ENCODE results near the gene ARRDC1. TPM values are rescaled to one million over a fixed set of nuclear protein-coding genes. Genes with fewer than 3 reads are reported as not detected.

ARRDC1 gene
- total and polyA plus RNA-seq, 2 donors from 2014 or later, result 42.3 to 88.9 TPM

DNA sequence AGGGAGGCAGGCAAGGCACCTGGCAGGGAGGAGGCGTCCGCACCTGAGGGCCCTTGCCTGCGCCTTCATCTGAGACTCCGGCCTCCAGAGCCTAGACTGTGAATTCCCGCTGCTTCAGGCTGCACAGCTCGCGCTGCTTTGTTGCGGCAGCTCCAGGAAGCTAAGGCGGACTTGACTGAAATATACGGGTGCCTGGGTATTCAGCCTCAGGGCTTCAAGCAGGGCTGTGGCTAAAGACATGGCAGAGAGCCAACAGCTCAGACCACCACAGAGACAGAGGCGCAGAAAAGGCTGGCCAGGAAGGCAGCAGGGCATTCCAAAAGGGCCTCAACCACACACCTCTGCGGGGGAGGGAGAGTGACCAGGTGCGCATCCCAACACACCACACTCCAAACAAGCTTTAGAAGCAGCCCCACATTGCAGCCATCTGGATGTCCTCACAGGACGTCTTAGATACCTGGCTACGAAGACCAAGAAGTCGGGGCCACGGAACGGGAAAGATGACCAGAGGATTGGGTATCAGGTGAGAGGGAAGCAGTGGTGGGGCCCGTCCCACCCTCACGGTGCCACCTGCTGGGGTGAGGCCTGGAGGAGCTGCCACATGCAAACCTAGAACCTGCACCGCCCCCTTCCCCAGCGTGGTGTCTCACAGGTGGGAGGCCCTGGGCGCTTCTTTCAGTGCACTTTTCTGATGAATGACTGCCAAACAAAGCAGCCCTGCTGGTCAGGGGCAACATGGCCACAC lies 25.1 kb upstream of the ARRDC1 start:
- H3K9ac ChIP-seq (ENCODE audit: low read length in 3 of 3), result peak overlapping the region in 1 of 3 donors; percentile 40
- H3K4me1 ChIP-seq (ENCODE audit: control insufficient read depth in 2 of 3, insufficient read depth in 2 of 3, low read depth in 1 of 3, low read length in 3 of 3), result peaks cover 0 to 13% (median 4%) of the 10 kb centered on the region in 3 donors
- FAIRE-seq, result no peak
- H3K27me3 ChIP-seq (ENCODE audit: control insufficient read depth, insufficient read depth, low read length), result no peaks in the 10 kb centered on the region
- TF ChIP-seq, protein P1, sequence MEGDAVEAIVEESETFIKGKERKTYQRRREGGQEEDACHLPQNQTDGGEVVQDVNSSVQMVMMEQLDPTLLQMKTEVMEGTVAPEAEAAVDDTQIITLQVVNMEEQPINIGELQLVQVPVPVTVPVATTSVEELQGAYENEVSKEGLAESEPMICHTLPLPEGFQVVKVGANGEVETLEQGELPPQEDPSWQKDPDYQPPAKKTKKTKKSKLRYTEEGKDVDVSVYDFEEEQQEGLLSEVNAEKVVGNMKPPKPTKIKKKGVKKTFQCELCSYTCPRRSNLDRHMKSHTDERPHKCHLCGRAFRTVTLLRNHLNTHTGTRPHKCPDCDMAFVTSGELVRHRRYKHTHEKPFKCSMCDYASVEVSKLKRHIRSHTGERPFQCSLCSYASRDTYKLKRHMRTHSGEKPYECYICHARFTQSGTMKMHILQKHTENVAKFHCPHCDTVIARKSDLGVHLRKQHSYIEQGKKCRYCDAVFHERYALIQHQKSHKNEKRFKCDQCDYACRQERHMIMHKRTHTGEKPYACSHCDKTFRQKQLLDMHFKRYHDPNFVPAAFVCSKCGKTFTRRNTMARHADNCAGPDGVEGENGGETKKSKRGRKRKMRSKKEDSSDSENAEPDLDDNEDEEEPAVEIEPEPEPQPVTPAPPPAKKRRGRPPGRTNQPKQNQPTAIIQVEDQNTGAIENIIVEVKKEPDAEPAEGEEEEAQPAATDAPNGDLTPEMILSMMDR (IDR thresholded peaks at IDR 0.05; ENCODE audit: borderline replicate concordance, extremely low read depth, insufficient read depth), result no peak
- H3K9me3 ChIP-seq (ENCODE audit: control insufficient read depth in 2 of 3, insufficient read depth in 1 of 3, low read length in 3 of 3), result no peaks in the 10 kb centered on the region
- no peak for DNase-seq
- no peak overlapping the region for H3K27ac ChIP-seq (ENCODE audit: low read depth in 2 of 2, low read length in 2 of 2)
- intact Hi-C loops (cut with DNase I), result no loop called here
- H3K4me3 ChIP-seq (ENCODE audit: low read length in 3 of 3), result no peak overlapping the region
- H3K36me3 ChIP-seq (ENCODE audit: control insufficient read depth in 2 of 3, insufficient read depth in 3 of 3, low read length in 3 of 3), result peaks cover 3 to 17% (median 9%) of the 10 kb centered on the region in 3 donors

DNA sequence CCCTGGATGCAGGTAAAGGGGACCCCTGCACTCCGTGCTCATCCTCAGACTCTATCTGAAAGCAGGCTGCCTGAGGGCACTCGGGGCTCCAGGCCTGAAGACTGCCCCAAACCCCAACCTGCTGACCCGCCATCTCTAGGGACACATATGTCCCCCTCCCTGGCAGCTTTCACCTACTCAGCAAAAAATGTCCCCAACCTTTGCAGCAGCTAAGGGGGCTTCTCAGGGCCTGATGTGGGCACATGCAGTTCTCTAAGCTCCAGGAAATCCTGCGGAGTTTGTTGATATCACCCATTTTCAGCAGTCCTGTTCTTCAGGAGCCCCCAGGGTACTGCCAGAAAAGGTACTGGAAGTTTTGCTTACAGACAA lies 24.5 kb upstream of the ARRDC1 start:
- TF ChIP-seq, protein P1 (IDR thresholded peaks at IDR 0.05; ENCODE audit: borderline replicate concordance, extremely low read depth, insufficient read depth), result no peak
- Histone ChIP-seq H3K9me3 (ENCODE audit: control insufficient read depth in 2 of 3, insufficient read depth in 1 of 3, low read length in 3 of 3) (no peaks in the 10 kb centered on the region), H3K9ac (ENCODE audit: low read length in 3 of 3) (peak overlapping the region in 1 of 3 donors; percentile 40), H3K4me1 (ENCODE audit: control insufficient read depth in 2 of 3, insufficient read depth in 2 of 3, low read depth in 1 of 3, low read length in 3 of 3) (peaks cover 0 to 13% (median 4%) of the 10 kb centered on the region in 3 donors), H3K27me3 (ENCODE audit: control insufficient read depth, insufficient read depth, low read length) (no peaks in the 10 kb centered on the region), H3K36me3 (ENCODE audit: control insufficient read depth in 2 of 3, insufficient read depth in 3 of 3, low read length in 3 of 3) (peaks cover 0 to 11% (median 5%) of the 10 kb centered on the region in 3 donors), H3K4me3 (ENCODE audit: low read length in 3 of 3) (no peak overlapping the region), H3K27ac (ENCODE audit: low read depth in 2 of 2, low read length in 2 of 2) (no peak overlapping the region)
- DNase-seq, result no peak
- intact Hi-C loops (cut with DNase I), result no loop called here
- no peak for FAIRE-seq

DNA sequence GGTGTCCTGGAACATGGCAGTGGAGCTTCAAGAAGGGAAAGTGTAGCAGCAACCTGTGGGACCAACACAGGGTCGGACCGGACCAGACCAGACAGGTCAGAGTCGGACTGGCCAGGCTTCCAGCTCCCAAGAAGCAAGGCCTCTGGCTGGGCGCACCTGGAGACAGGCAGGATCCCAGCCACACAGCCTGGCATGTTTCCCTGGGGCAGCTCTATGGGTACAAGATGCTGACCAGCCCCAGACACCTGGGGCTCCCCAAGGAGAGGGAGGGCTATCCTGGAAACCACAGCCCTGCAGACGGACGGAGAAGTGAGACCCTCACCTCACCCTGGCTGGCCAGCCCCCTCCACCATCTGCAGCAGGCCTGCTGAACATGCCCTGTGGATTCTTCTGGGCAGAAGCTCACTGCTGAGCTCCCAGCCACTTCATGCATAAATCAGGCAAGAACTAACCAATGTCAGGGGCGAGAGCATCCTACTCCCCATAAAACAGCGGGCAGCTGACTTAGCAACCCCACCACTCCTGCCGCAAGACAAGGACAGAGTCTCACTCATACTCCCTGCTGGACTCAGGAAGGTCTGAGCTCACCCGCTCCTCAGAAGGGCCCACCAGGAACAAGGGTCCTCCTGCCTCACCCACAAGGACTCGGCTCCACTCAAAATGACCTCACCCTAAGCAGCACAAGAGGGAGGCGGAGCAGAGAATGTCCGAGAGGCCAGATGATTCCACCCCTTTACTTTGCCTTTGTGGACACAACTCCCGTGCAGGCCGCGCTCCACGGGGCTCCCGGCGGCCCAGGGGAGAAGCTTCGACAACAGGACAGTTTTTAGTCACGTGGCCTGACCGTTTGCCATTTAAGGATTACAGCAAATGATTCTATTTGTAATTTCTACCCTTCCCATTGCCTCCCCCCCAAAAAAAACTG lies 23.9 kb upstream of the ARRDC1 start:
- H3K9me3 ChIP-seq (ENCODE audit: control insufficient read depth in 2 of 3, insufficient read depth in 1 of 3, low read length in 3 of 3), result no peaks in the 10 kb centered on the region
- TF ChIP-seq, protein P1 (IDR thresholded peaks at IDR 0.05; ENCODE audit: borderline replicate concordance, extremely low read depth, insufficient read depth), result no peak
- H3K27me3 ChIP-seq (ENCODE audit: control insufficient read depth, insufficient read depth, low read length), result no peaks in the 10 kb centered on the region
- no peak overlapping the region for H3K4me3 ChIP-seq (ENCODE audit: low read length in 3 of 3)
- DNase-seq (peak in 1 of 5 donors; percentile 77), FAIRE-seq (no peak)
- peaks cover 0 to 9% (median 3%) of the 10 kb centered on the region in 3 donors for H3K36me3 ChIP-seq (ENCODE audit: control insufficient read depth in 2 of 3, insufficient read depth in 3 of 3, low read length in 3 of 3)
- intact Hi-C loops (cut with DNase I), result no loop called here
- peak overlapping the region in 1 of 3 donors; percentile 40 for H3K9ac ChIP-seq (ENCODE audit: low read length in 3 of 3)
- H3K4me1 ChIP-seq (ENCODE audit: control insufficient read depth in 2 of 3, insufficient read depth in 2 of 3, low read depth in 1 of 3, low read length in 3 of 3), result peaks cover 0 to 13% (median 4%) of the 10 kb centered on the region in 3 donors
- H3K27ac ChIP-seq (ENCODE audit: low read depth in 2 of 2, low read length in 2 of 2), result no peak overlapping the region
